Measurements from ENCODE around the gene PDRG1. TPM values are rescaled to one million over a fixed set of nuclear protein-coding genes. Genes with fewer than 3 reads are reported as not detected.

Gene PDRG1
- total RNA-seq, 1 experiment from 2014 or later, result 24.3 TPM

GRCh38 chr20:31963889-31964288 is 12.0 kb upstream of the PDRG1 start:
- Histone ChIP-seq H3K4me3 (ENCODE audit: low read depth, low read length, poor library complexity, severe bottlenecking) (no peak overlapping the region), H3K27ac (ENCODE audit: low read depth, low read length, poor library complexity, severe bottlenecking) (no peak overlapping the region), H3K9me3 (ENCODE audit: low read depth, low read length, poor library complexity, severe bottlenecking) (no peaks in the 10 kb centered on the region), H3K27me3 (replicated peaks; ENCODE audit: insufficient read depth, low read depth, low read length, poor library complexity) (peaks cover 79% of the 10 kb centered on the region), H3K4me1 (ENCODE audit: insufficient read depth, low read length, poor library complexity, severe bottlenecking) (no peaks in the 10 kb centered on the region), H3K36me3 (ENCODE audit: insufficient read depth, low read length, poor library complexity, severe bottlenecking) (no peaks in the 10 kb centered on the region)
- intact Hi-C loops (cut with micrococcal nuclease; ENCODE audit: unreplicated experiment), result loop anchor here (5.0 kb wide), 1 partner anchor 53 kb away; no protein-coding TSS in a partner anchor
- TF ChIP-seq EZH2 (IDR thresholded peaks at IDR 0.05; ENCODE audit: borderline replicate concordance, low read depth, low read length, poor library complexity, severe bottlenecking) (no peak), CTCF (conservative IDR thresholded peaks at IDR 0.05; ENCODE audit: low read depth, low read length) (no peak)
- DNase-seq (ENCODE audit: low spot score), result no peak
- BruUV-seq (replicated peaks), result no TSS peak
- CTCF ChIA-PET, result interaction anchor here (1.0 kb wide), 1 partner anchor 12 kb away, joined by 4 read pairs; the partner anchor contains the start of gene PDRG1
- POLR2A ChIA-PET (ENCODE audit: low non-redundant PET), result no interaction called here

DNA sequence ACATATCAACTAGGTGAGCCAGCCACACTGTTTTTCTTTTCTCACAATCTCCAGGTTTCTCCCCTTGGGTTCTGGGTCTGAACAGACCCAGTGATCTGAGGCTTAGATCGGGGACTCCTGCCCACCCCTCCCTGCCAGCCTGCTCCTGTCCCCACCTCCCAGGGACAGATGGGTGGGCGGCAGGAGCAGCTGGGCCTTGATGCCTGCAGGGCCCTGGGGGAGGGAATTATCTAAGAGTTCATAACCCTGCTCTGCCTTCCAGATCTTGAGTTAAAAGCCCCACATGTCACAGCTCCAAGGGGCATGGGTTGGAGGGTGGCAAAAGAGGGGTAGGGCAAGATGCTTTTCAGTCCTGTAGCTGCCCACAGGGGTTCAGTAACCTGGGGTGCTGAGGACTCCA is 10.9 kb upstream of the PDRG1 start:
- DNase-seq (ENCODE audit: low spot score), result no peak
- intact Hi-C loops (cut with micrococcal nuclease; ENCODE audit: unreplicated experiment), result loop anchor here (5.0 kb wide), 1 partner anchor 55 kb away; no protein-coding TSS in a partner anchor
- CTCF ChIA-PET, result no interaction called here
- Histone ChIP-seq H3K27me3 (replicated peaks; ENCODE audit: insufficient read depth, low read depth, low read length, poor library complexity) (peaks cover 86% of the 10 kb centered on the region), H3K4me1 (ENCODE audit: insufficient read depth, low read length, poor library complexity, severe bottlenecking) (no peaks in the 10 kb centered on the region), H3K27ac (ENCODE audit: low read depth, low read length, poor library complexity, severe bottlenecking) (no peak overlapping the region), H3K9me3 (ENCODE audit: low read depth, low read length, poor library complexity, severe bottlenecking) (no peaks in the 10 kb centered on the region), H3K36me3 (ENCODE audit: insufficient read depth, low read length, poor library complexity, severe bottlenecking) (no peaks in the 10 kb centered on the region), H3K4me3 (ENCODE audit: low read depth, low read length, poor library complexity, severe bottlenecking) (no peak overlapping the region)
- no peak for TF ChIP-seq CTCF (conservative IDR thresholded peaks at IDR 0.05; ENCODE audit: low read depth, low read length)
- TF ChIP-seq EZH2 (IDR thresholded peaks at IDR 0.05; ENCODE audit: borderline replicate concordance, low read depth, low read length, poor library complexity, severe bottlenecking), result no peak
- POLR2A ChIA-PET (ENCODE audit: low non-redundant PET), result no interaction called here
- no TSS peak for BruUV-seq (replicated peaks)

DNA sequence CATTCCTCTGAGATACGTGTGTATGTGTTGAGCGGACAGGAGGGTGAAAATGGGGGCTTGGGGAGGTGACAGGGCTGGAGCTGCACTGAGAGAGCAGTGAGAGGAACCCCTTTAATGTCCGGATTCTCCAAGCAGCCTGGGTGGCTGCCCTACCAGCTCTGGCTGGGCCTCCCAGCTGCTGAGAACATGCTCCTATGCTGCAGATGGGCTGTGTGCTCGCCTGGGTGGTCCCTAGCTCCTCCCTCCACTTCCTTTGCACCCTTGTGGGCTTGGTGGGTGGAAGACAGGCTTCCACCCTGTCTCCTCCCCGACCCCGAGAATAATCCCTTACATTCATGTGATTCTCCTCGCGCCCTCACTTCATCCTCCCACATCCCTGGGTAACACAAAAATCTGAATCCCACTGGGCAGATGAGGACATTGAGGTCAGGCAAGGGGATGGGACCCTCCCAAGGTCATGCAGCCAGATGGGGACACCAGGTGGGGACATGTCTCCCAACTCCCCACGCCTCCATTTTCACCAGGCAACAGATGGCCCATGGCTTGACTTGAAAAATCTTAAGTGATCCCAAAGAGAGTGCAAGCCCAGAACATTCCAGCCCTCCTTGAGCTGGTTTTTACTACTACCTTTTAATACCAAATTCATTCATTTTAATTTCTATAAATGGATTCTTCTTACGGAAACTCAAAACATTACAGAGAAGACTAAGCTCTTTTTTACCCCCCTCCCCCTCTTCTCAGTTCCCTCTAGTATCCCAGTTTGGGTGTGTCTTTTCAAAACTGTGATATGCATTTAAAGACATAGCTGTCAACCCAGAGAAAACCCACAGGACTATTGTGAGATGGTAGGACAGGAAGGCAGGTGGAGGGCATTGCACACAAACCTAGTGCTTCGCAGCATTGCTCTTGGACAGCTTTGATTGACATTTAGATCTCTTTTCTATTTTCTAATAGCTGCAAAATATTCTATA is 5.0 kb upstream of the PDRG1 start:
- no TSS peak for BruUV-seq (replicated peaks)
- Histone ChIP-seq H3K4me1 (ENCODE audit: insufficient read depth, low read length, poor library complexity, severe bottlenecking) (no peaks in the 10 kb centered on the region), H3K4me3 (ENCODE audit: low read depth, low read length, poor library complexity, severe bottlenecking) (no peak overlapping the region), H3K36me3 (ENCODE audit: insufficient read depth, low read length, poor library complexity, severe bottlenecking) (no peaks in the 10 kb centered on the region), H3K9me3 (ENCODE audit: low read depth, low read length, poor library complexity, severe bottlenecking) (no peaks in the 10 kb centered on the region), H3K27ac (ENCODE audit: low read depth, low read length, poor library complexity, severe bottlenecking) (no peak overlapping the region), H3K27me3 (replicated peaks; ENCODE audit: insufficient read depth, low read depth, low read length, poor library complexity) (peaks cover 56% of the 10 kb centered on the region)
- ChIA-PET POLR2A (ENCODE audit: low non-redundant PET) (no interaction called here), CTCF (no interaction called here)
- no peak for DNase-seq (ENCODE audit: low spot score)
- intact Hi-C loops (cut with micrococcal nuclease; ENCODE audit: unreplicated experiment), result no loop called here
- TF ChIP-seq EZH2 (IDR thresholded peaks at IDR 0.05; ENCODE audit: borderline replicate concordance, low read depth, low read length, poor library complexity, severe bottlenecking), result no peak
- TF ChIP-seq CTCF (conservative IDR thresholded peaks at IDR 0.05; ENCODE audit: low read depth, low read length), result no peak

Data from A673 (cell line).